Measurements from ENCODE around the gene CCDC85C. TPM values are rescaled to one million over a fixed set of nuclear protein-coding genes. Genes with fewer than 3 reads are reported as not detected.

CCDC85C gene
- total RNA-seq, 1 experiment from 2014 or later = 33.2 TPM

- TF ChIP-seq, protein P1, sequence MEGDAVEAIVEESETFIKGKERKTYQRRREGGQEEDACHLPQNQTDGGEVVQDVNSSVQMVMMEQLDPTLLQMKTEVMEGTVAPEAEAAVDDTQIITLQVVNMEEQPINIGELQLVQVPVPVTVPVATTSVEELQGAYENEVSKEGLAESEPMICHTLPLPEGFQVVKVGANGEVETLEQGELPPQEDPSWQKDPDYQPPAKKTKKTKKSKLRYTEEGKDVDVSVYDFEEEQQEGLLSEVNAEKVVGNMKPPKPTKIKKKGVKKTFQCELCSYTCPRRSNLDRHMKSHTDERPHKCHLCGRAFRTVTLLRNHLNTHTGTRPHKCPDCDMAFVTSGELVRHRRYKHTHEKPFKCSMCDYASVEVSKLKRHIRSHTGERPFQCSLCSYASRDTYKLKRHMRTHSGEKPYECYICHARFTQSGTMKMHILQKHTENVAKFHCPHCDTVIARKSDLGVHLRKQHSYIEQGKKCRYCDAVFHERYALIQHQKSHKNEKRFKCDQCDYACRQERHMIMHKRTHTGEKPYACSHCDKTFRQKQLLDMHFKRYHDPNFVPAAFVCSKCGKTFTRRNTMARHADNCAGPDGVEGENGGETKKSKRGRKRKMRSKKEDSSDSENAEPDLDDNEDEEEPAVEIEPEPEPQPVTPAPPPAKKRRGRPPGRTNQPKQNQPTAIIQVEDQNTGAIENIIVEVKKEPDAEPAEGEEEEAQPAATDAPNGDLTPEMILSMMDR (conservative IDR thresholded peaks at IDR 0.05) = no peak
- no peaks in the 10 kb centered on the region; the same call in 1 of the 2 replicates for H3K79me2 ChIP-seq (ENCODE audit: insufficient read depth, low read length)
- no CpG with 5 or more reads among the region's 9 CpGs for WGBS (ENCODE audit: extremely low coverage, insufficient read length, low lambda C conversion rate)
Measured at GRCh38 chr14:99552021-99552553, 51.9 kb downstream of the CCDC85C start.

More at GRCh38 chr14:99552021-99552553, 51.9 kb downstream of the CCDC85C start:
- no peak overlapping the region for H4K8ac ChIP-seq (replicated peaks; ENCODE audit: insufficient read length, low read depth, low read length)
- H3K27me3 ChIP-seq (ENCODE audit: insufficient read depth, low read length) = 0 out of 2 replicates have a peak, but pooled peaks cover 2% of the 10 kb centered on the region
- H3K27me3 Mint-ChIP-seq (ENCODE audit: low read depth) = no peaks in the 10 kb centered on the region; the same call in 1 of the 2 replicates
- H4K5ac ChIP-seq (ENCODE audit: insufficient read length, low read depth, low read length) = no peak overlapping the region
- H3K27ac Mint-ChIP-seq = no peak overlapping the region
- no peaks in the 10 kb centered on the region; the same call in 1 of the 2 replicates for H3K4me1 ChIP-seq (ENCODE audit: insufficient read depth, low read length)
- H2BK20ac ChIP-seq (ENCODE audit: low read depth, low read length, poor library complexity, severe bottlenecking) = no peak overlapping the region
- no peak overlapping the region for H3K18ac ChIP-seq (ENCODE audit: insufficient read length, low read depth, low read length)
- H2BK120ac ChIP-seq (ENCODE audit: low read depth, low read length, poor library complexity, severe bottlenecking) = no peak overlapping the region
- no peaks in the 10 kb centered on the region for H3K9me3 Mint-ChIP-seq
- no peak overlapping the region for H3K4me2 ChIP-seq (ENCODE audit: insufficient read depth, insufficient read length, low read length)
- H4K20me1 ChIP-seq (ENCODE audit: control insufficient read depth, insufficient read depth, insufficient read length) = peaks cover 3% of the 10 kb centered on the region
- H3K56ac ChIP-seq (ENCODE audit: insufficient read length, low read depth, low read length) = no peak overlapping the region
- no peak overlapping the region for H2BK15ac ChIP-seq (ENCODE audit: low read depth, low read length)
- no peak overlapping the region; the same call in 1 of the 2 replicates for H3K14ac ChIP-seq (ENCODE audit: insufficient read depth, low read length)
- H2AFZ ChIP-seq (ENCODE audit: low read length) = no peak overlapping the region
- no peak overlapping the region for H4K91ac ChIP-seq (ENCODE audit: insufficient read length, low read depth, low read length)
- H3K36me3 Mint-ChIP-seq (ENCODE audit: insufficient read depth in 1 of 3, low read depth in 3 of 3) = no peaks in the 10 kb centered on the region
- no peak overlapping the region for H3T11ph ChIP-seq (ENCODE audit: low read length)
- no peak overlapping the region for H3K23ac ChIP-seq (ENCODE audit: insufficient read length, low read depth, low read length)
- no peak overlapping the region for H3K4me3 Mint-ChIP-seq
- no peaks in the 10 kb centered on the region for H3K9me3 ChIP-seq (ENCODE audit: control insufficient read depth, low read depth, low read length)
- DNase-seq = no peak
- H3K79me1 ChIP-seq (ENCODE audit: insufficient read depth, low read depth, low read length, poor library complexity, severe bottlenecking) = no peaks in the 10 kb centered on the region
- no peaks in the 10 kb centered on the region for H3K23me2 ChIP-seq (ENCODE audit: insufficient read length, low read depth, low read length, poor library complexity, severe bottlenecking)
- H2BK12ac ChIP-seq (ENCODE audit: insufficient read length, low read depth, low read length) = no peak overlapping the region
- no peak overlapping the region for H3K4ac ChIP-seq (ENCODE audit: low read depth, low read length)
- H3K9ac ChIP-seq (ENCODE audit: extremely low read depth, insufficient read length, low read length) = no peak overlapping the region
- no peak overlapping the region for H2AK5ac ChIP-seq (ENCODE audit: insufficient read length, low read length)
- H3K27ac ChIP-seq (ENCODE audit: insufficient read length, low read depth, low read length) = no peak overlapping the region
- H3K4me1 Mint-ChIP-seq = peaks cover 33 to 47% of the 10 kb centered on the region in 2 experiments
- H2BK5ac ChIP-seq (ENCODE audit: insufficient read length, low read length) = no peak overlapping the region
